Astrocyte of the spinal cord (primary cell): ENCODE measurements around the gene DHRSX.

Experiments
- DNase-seq: peaks from one replicate; pipeline ENCODE4 v3.0.0; 2011; ENCODE audit warnings: low read depth, low spot score
- H3K4me3 ChIP-seq: 2 replicates; pipeline ENCODE4 v1.5.1; 2011; ENCODE audit warnings: low read depth, mild to moderate bottlenecking, low read length, moderate library complexity
- in situ Hi-C: cut with HindIII; loops from 2 replicates; pipeline ENCODE4 v1.10.0; 2017; ENCODE audit warnings: low sequenced_read_pairs
- TF ChIP-seq, protein P1 (sequence below): IDR thresholded peaks from 2 replicates; pipeline ENCODE4 v1.5.1; 2012; ENCODE audit warnings: low read depth, mild to moderate bottlenecking, low read length, inconsistent platforms

DHRSX gene

DNA sequence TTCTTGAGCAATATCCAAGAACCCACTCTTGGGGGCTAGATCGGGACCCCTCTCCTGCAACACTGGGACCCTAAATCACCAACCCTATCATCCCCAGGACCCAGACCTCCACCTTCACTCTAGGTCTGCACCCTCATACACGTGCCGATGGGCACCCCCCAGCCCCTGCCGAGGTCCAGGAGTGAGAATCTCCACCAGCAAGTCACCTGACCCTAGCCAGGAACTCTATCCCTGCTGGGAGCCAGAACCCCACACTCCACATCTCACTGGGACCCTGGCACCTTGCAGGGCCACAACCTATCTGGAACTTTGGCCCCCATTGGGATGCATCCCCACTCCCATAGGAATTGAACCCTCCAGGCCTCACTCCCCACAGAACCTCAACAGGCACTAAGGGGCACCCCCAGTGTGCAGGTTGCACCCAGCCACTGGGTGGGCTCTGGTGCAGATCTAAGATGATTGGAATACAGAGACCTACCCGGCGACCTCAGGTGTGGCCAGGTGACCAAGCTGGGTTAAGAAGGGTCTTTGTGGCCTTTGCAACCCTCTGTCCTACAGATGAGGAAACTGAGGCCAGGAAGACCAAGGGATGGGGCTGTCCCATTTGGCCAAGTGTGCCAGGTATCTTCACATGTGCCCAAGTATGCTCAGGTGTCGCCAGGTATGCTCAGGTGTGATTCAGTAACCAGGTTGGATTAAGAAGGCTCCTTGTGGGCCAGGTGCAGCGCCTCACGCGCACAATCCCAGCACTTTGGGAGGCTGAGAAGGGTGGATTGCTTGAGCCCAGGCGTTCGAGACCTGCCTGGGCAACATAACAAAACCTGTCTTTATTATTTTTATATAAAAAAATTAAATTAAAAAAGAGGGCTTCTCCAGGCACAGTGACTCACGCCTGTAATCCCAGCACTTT lies 3.1 kb upstream of the DHRSX start:
- in situ Hi-C loops, result no loop called here
- TF ChIP-seq, protein P1, sequence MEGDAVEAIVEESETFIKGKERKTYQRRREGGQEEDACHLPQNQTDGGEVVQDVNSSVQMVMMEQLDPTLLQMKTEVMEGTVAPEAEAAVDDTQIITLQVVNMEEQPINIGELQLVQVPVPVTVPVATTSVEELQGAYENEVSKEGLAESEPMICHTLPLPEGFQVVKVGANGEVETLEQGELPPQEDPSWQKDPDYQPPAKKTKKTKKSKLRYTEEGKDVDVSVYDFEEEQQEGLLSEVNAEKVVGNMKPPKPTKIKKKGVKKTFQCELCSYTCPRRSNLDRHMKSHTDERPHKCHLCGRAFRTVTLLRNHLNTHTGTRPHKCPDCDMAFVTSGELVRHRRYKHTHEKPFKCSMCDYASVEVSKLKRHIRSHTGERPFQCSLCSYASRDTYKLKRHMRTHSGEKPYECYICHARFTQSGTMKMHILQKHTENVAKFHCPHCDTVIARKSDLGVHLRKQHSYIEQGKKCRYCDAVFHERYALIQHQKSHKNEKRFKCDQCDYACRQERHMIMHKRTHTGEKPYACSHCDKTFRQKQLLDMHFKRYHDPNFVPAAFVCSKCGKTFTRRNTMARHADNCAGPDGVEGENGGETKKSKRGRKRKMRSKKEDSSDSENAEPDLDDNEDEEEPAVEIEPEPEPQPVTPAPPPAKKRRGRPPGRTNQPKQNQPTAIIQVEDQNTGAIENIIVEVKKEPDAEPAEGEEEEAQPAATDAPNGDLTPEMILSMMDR, result no peak
- DNase-seq, result no peak
- H3K4me3 ChIP-seq, result no peak overlapping the region

- no peak overlapping the region for H3K4me3 ChIP-seq
- TF ChIP-seq, protein P1, result no peak
- in situ Hi-C loops, result no loop called here
- DNase-seq, result no peak
Measured at GRCh38 chrX:2502668-2503519, 2.1 kb upstream of the DHRSX start.

GRCh38 chrX:2502120-2502667 lies 1.4 kb upstream of the DHRSX start:
- in situ Hi-C loops, result no loop called here
- no peak overlapping the region for H3K4me3 ChIP-seq
- TF ChIP-seq, protein P1, result no peak
- DNase-seq, result no peak

- in situ Hi-C loops, result no loop called here
- H3K4me3 ChIP-seq, result no peak overlapping the region
- TF ChIP-seq, protein P1, result no peak
- DNase-seq, result no peak
Measured at GRCh38 chrX:2501559-2502102, 855 bp upstream of the DHRSX start.

- peak; percentile 54 for DNase-seq
- in situ Hi-C loops, result no loop called here
- peak overlapping the region; percentile 68 for H3K4me3 ChIP-seq
- TF ChIP-seq, protein P1, result peak; percentile 17
Measured at GRCh38 chrX:2500091-2500802, 529 bp downstream of the DHRSX start.
